ENCODE data around the gene TTLL6. TPM values are rescaled to one million over a fixed set of nuclear protein-coding genes. Genes with fewer than 3 reads are reported as not detected.
"Not testable (repeated sequence)": the region's sequence is repeated elsewhere in the genome, so short reads cannot be mapped to it uniquely, and the experiment has no call there.

TTLL6 gene
- total RNA-seq, 1 donor from 2014 or later: not detected

GRCh38 chr17:48799069-48799723 lies 17.8 kb downstream of the TTLL6 start:
- DNase-seq: no peak
- H3K4me1 Mint-ChIP-seq: no peaks in the 10 kb centered on the region
- intact Hi-C loops (cut with micrococcal nuclease): no loop called here

GRCh38 chr17:48796163-48796522 lies 20.9 kb downstream of the TTLL6 start:
- H3K4me1 Mint-ChIP-seq: peaks cover 16% of the 10 kb centered on the region
- H3K27me3 Mint-ChIP-seq: peaks cover 49% of the 10 kb centered on the region
- intact Hi-C loops (cut with micrococcal nuclease); H3K9me3 Mint-ChIP-seq; DNase-seq; H3K36me3 Mint-ChIP-seq (ENCODE audit: low read depth); H3K27ac Mint-ChIP-seq; H3K4me3 Mint-ChIP-seq: not testable (repeated sequence)

More at GRCh38 chr17:48799069-48799723, 17.8 kb downstream of the TTLL6 start:
- Mint-ChIP-seq H3K27ac (no peak overlapping the region), H3K9me3 (no peaks in the 10 kb centered on the region), H3K4me3 (no peak overlapping the region), H3K27me3 (peaks cover 37% of the 10 kb centered on the region), H3K36me3 (ENCODE audit: low read depth) (no peaks in the 10 kb centered on the region)

- intact Hi-C loops (cut with micrococcal nuclease): no loop called here
- H3K27me3 Mint-ChIP-seq: peaks cover 43% of the 10 kb centered on the region
Measured at GRCh38 chr17:48795444-48796162, 21.4 kb downstream of the TTLL6 start.

GRCh38 chr17:48792033-48792798 lies 24.8 kb downstream of the TTLL6 start:
- no peak overlapping the region for H3K4me3 Mint-ChIP-seq
- H3K27ac Mint-ChIP-seq: no peak overlapping the region
- intact Hi-C loops (cut with micrococcal nuclease): loop anchor here (5.0 kb wide), 1 partner anchor 115 kb away; no protein-coding TSS in a partner anchor
- H3K9me3 Mint-ChIP-seq: no peaks in the 10 kb centered on the region
- no peaks in the 10 kb centered on the region for H3K36me3 Mint-ChIP-seq (ENCODE audit: low read depth)
- peaks cover 18% of the 10 kb centered on the region for H3K4me1 Mint-ChIP-seq
- DNase-seq: no peak
- peaks cover 47% of the 10 kb centered on the region for H3K27me3 Mint-ChIP-seq

More at GRCh38 chr17:48795444-48796162, 21.4 kb downstream of the TTLL6 start:
- no peak for DNase-seq
- Mint-ChIP-seq H3K4me3 (no peak overlapping the region), H3K27ac (no peak overlapping the region), H3K9me3 (no peaks in the 10 kb centered on the region), H3K36me3 (ENCODE audit: low read depth) (no peaks in the 10 kb centered on the region), H3K4me1 (peaks cover 18% of the 10 kb centered on the region)

GRCh38 chr17:48791128-48792032 lies 25.6 kb downstream of the TTLL6 start:
- H3K36me3 Mint-ChIP-seq (ENCODE audit: low read depth): no peaks in the 10 kb centered on the region
- H3K27me3 Mint-ChIP-seq: peaks cover 47% of the 10 kb centered on the region
- H3K27ac Mint-ChIP-seq: no peak overlapping the region
- no peak overlapping the region for H3K4me3 Mint-ChIP-seq
- intact Hi-C loops (cut with micrococcal nuclease): loop anchor here (5.0 kb wide), 1 partner anchor 114 kb away; no protein-coding TSS in a partner anchor
- H3K9me3 Mint-ChIP-seq: no peaks in the 10 kb centered on the region
- peak; percentile 73 for DNase-seq
- peaks cover 18% of the 10 kb centered on the region for H3K4me1 Mint-ChIP-seq

- Mint-ChIP-seq H3K27ac (no peak overlapping the region), H3K36me3 (ENCODE audit: low read depth) (no peaks in the 10 kb centered on the region), H3K4me3 (no peak overlapping the region), H3K9me3 (no peaks in the 10 kb centered on the region), H3K27me3 (peaks cover 48% of the 10 kb centered on the region), H3K4me1 (peaks cover 18% of the 10 kb centered on the region)
- intact Hi-C loops (cut with micrococcal nuclease): loop anchor here (5.0 kb wide), 1 partner anchor 113 kb away; no protein-coding TSS in a partner anchor
- DNase-seq: no peak
Measured at GRCh38 chr17:48790607-48791127, 26.4 kb downstream of the TTLL6 start.

GRCh38 chr17:48787828-48788227 lies 29.2 kb downstream of the TTLL6 start:
- Mint-ChIP-seq H3K36me3 (ENCODE audit: low read depth) (no peaks in the 10 kb centered on the region), H3K4me3 (no peak overlapping the region), H3K27me3 (peaks cover 42% of the 10 kb centered on the region), H3K4me1 (peaks cover 15% of the 10 kb centered on the region), H3K9me3 (no peaks in the 10 kb centered on the region), H3K27ac (no peak overlapping the region)
- DNase-seq: no peak
- intact Hi-C loops (cut with micrococcal nuclease): no loop called here

- H3K27ac Mint-ChIP-seq: no peak overlapping the region
- H3K4me3 Mint-ChIP-seq: no peak overlapping the region
- intact Hi-C loops (cut with micrococcal nuclease): no loop called here
- no peak for DNase-seq
- no peaks in the 10 kb centered on the region for H3K36me3 Mint-ChIP-seq (ENCODE audit: low read depth)
- no peaks in the 10 kb centered on the region for H3K4me1 Mint-ChIP-seq
- no peaks in the 10 kb centered on the region for H3K9me3 Mint-ChIP-seq
- peaks cover 32% of the 10 kb centered on the region for H3K27me3 Mint-ChIP-seq
Measured at GRCh38 chr17:48779421-48779820, 37.6 kb downstream of the TTLL6 start.

- H3K36me3 Mint-ChIP-seq (ENCODE audit: low read depth): no peaks in the 10 kb centered on the region
- no peak overlapping the region for H3K4me3 Mint-ChIP-seq
- peaks cover 37% of the 10 kb centered on the region for H3K27me3 Mint-ChIP-seq
- no peak for DNase-seq
- no peak overlapping the region for H3K27ac Mint-ChIP-seq
- H3K4me1 Mint-ChIP-seq: no peaks in the 10 kb centered on the region
- H3K9me3 Mint-ChIP-seq: no peaks in the 10 kb centered on the region
- intact Hi-C loops (cut with micrococcal nuclease): no loop called here
Measured at GRCh38 chr17:48776602-48777001, 40.4 kb downstream of the TTLL6 start.

- DNase-seq: no peak
- Mint-ChIP-seq H3K27me3 (peaks cover 35% of the 10 kb centered on the region), H3K27ac (no peak overlapping the region), H3K4me3 (no peak overlapping the region), H3K4me1 (peaks cover 5% of the 10 kb centered on the region), H3K9me3 (no peaks in the 10 kb centered on the region), H3K36me3 (ENCODE audit: low read depth) (no peaks in the 10 kb centered on the region)
- intact Hi-C loops (cut with micrococcal nuclease): no loop called here
Measured at GRCh38 chr17:48773245-48773644, 43.8 kb downstream of the TTLL6 start.

- DNase-seq: no peak
- no peaks in the 10 kb centered on the region for H3K36me3 Mint-ChIP-seq (ENCODE audit: low read depth)
- H3K4me3 Mint-ChIP-seq: no peak overlapping the region
- H3K27me3 Mint-ChIP-seq: peaks cover 39% of the 10 kb centered on the region
- peaks cover 5% of the 10 kb centered on the region for H3K4me1 Mint-ChIP-seq
- no peak overlapping the region for H3K27ac Mint-ChIP-seq
- no peaks in the 10 kb centered on the region for H3K9me3 Mint-ChIP-seq
- intact Hi-C loops (cut with micrococcal nuclease): no loop called here
Measured at GRCh38 chr17:48770954-48771353, 46.1 kb downstream of the TTLL6 start.

- H3K4me1 Mint-ChIP-seq: peaks cover 5% of the 10 kb centered on the region
- no peak overlapping the region for H3K4me3 Mint-ChIP-seq
- H3K9me3 Mint-ChIP-seq: no peaks in the 10 kb centered on the region
- no peak for DNase-seq
- H3K27ac Mint-ChIP-seq: no peak overlapping the region
- H3K36me3 Mint-ChIP-seq (ENCODE audit: low read depth): no peaks in the 10 kb centered on the region
- peaks cover 34% of the 10 kb centered on the region for H3K27me3 Mint-ChIP-seq
- intact Hi-C loops (cut with micrococcal nuclease): no loop called here
Measured at GRCh38 chr17:48769009-48769675, 47.9 kb downstream of the TTLL6 start.

All from activated CD4-positive, alpha-beta T cell treated with anti-CD3 and anti-CD28 coated beads, Interleukin-2, amount 10 ng/mL, durations not matched to agents 24 days and 14 days (primary cell).